AG04450 (cell line): ENCODE measurements around the gene DDX54. TPM values are rescaled to one million over a fixed set of nuclear protein-coding genes. Genes with fewer than 3 reads are reported as not detected.

Experiments used
- CTCF ChIA-PET: fragments of 300-600, 350-600 bp; formaldehyde crosslinking; extraction: SDS; loops from one replicate; lab custom pipeline; 2022; ENCODE audit warnings: antibody characterized with exemption, inconsistent platforms; lab: Charles Lee
- POLR2A ChIA-PET: fragments of 350-600 bp; formaldehyde crosslinking; extraction: SDS; loops from one replicate; lab custom pipeline; 2021; ENCODE audit warnings: antibody characterized with exemption, inconsistent platforms; lab: Yijun Ruan, JAX
- DNase-seq: peaks from one replicate; pipeline ENCODE4 v3.0.0-alpha.2; 2011; ENCODE audit warnings: low read depth, low spot score
- H3K27ac ChIP-seq: one replicate; pipeline ENCODE4 v1.5.1; 2012; ENCODE audit warnings: low read depth, low read length, control low read depth
- H3K27me3 ChIP-seq: one replicate; pipeline ENCODE4 v1.6.0; 2012; ENCODE audit warnings: low read length; ENCODE audit not compliant: control insufficient read depth, insufficient read depth
- H3K4me3 ChIP-seq: 2 replicates; pipeline ENCODE4 v1.5.1; 2011; ENCODE audit warnings: mild to moderate bottlenecking, low read depth, low read length, control low read depth
- H3K9me3 ChIP-seq: 2 replicates; pipeline ENCODE4 v1.5.1; 2012; ENCODE audit warnings: low read length; ENCODE audit not compliant: control insufficient read depth, insufficient read depth
- CTCF ChIP-seq: IDR thresholded peaks from 2 replicates; pipeline ENCODE4 v1.5.1; 2011; ENCODE audit warnings: low read depth, low read length, control low read depth, inconsistent platforms
- polyA plus RNA-seq: library from polyadenylated mRNA; depleted of rRNA; stranded (reverse); fragments of >200 nt; gene quantifications from 2 replicates; pipeline ENCODE4 v1.2.3, GENCODE V29; 2011

DDX54 gene
- polyA plus RNA-seq, 1 experiment = 26.9 TPM

GRCh38 chr12:113129664-113130456 lies 55.4 kb downstream of the DDX54 start:
- ChIA-PET CTCF (interaction anchor here (0.6 to 0.9 kb wide), 2 partner anchors 296 to 617 kb away, joined by 3 to 5 read pairs; no protein-coding TSS in a partner anchor), POLR2A (no interaction called here)
- Histone ChIP-seq H3K27ac (no peak overlapping the region), H3K4me3 (no peak overlapping the region), H3K9me3 (no peaks in the 10 kb centered on the region), H3K27me3 (peaks cover 9% of the 10 kb centered on the region)
- TF ChIP-seq CTCF = no peak
- no peak for DNase-seq

DNA sequence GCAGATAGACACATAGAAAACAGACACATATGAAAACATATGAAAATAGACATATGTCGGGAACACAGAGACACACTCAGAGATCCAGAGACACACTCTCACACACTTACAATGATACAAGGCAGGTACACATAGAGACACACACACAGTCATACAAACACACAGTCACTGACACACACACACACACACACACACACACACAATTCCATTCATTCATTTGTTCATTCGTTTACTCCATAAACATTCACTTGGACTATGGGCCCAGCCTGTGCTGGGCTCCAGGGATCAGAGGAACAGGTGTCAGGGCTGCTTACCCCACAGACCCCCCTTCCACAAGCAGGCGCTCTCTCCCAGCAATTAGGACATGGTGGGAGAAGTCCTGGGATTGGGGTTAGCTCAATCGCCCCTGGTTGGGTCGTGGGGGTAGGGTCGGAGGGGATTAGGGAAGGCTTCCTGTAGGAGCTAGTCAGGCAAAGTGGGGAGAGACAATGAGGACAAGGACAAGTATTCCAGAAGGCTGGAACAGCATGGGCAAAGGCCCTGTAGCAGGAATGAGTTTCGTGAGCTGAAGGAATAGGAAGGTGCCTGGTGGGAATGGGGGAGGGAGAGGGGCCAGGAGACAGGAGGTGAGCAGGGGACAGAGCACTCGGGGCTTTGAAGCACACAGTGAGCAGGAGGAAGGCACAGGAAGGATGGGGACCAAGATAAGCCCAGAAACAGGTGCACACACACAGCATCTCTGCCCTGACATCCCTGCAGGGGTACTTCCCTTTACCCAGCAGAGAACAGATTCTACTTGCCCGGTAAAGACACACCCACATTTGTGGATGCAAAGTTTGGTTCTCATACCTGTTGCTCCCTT lies 56.2 kb downstream of the DDX54 start:
- ChIA-PET CTCF (no interaction called here), POLR2A (no interaction called here)

DNA sequence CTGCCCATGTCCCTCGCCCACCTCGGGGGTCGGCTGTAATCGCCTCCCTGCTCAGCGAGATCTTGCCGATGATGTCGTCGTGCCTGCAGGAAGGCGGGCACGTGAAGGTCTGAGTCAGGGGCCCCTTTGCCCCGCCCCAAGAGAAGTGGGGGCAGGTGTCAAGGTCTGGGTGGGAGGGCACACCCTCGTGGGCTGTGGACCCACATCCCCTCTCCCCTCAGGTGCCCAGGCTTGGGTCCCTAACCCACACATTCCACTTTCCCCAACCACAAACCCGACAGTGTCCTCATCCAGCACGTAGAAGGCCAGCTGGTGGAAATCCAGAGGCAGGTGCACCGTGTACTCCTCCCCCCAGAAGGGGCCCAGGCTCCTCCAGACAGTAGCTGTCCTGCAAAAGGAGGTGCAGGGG lies 57.5 kb downstream of the DDX54 start:
- TF ChIP-seq CTCF = no peak
- DNase-seq = no peak
- CTCF ChIA-PET = no interaction called here
- H3K4me3 ChIP-seq = no peak overlapping the region
- POLR2A ChIA-PET = no interaction called here
- no peak overlapping the region for H3K27ac ChIP-seq
- peaks cover 8% of the 10 kb centered on the region for H3K27me3 ChIP-seq
- no peaks in the 10 kb centered on the region for H3K9me3 ChIP-seq

More for the DNA sequence above, 56.2 kb downstream of the DDX54 start:
- DNase-seq = no peak
- Histone ChIP-seq H3K27ac (no peak overlapping the region), H3K27me3 (peaks cover 8% of the 10 kb centered on the region), H3K9me3 (no peaks in the 10 kb centered on the region), H3K4me3 (no peak overlapping the region)
- TF ChIP-seq CTCF = no peak

DNA sequence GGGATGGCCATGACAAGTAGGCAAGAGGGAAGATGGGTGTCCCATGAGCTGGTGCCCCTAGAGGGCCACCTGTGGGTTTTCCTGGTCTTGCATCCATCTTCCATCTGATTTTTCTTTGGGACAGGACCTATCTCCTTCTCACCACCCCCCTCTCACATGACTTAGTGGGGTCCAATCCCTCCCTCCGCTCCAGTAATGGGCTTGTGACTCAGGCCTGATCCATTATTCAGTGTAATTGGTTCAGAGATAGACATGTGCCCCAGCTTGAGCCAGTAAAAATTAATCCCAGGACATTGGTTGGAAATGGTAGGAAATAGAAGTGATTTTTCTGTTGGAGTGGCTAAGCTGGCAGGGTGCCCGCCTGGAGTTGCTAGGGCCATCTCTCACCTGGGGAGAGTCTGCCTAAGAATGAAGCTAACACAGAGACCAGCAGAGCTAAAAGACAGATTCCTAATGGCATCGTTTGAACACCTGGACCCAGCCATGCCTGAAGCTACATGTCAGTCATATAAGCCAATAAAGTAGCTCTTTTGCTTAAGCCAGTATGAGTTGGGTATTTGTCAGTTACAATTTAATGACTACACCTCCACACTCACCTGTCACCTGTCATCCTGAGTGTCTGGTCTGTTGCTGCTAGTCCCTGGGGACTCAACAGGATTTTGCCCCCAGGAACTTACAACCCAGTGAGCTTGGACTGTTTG lies 64.5 kb downstream of the DDX54 start:
- no peak for DNase-seq
- H3K4me3 ChIP-seq = no peak overlapping the region
- no peaks in the 10 kb centered on the region for H3K9me3 ChIP-seq
- H3K27me3 ChIP-seq = peaks cover 3% of the 10 kb centered on the region
- no peak overlapping the region for H3K27ac ChIP-seq
- TF ChIP-seq CTCF = no peak
- ChIA-PET POLR2A (no interaction called here), CTCF (interaction anchor here (1.4 kb wide), 1 partner anchor 72 kb away, joined by 3 read pairs; no protein-coding TSS in a partner anchor)
